Measurements from ENCODE around the gene BLZF1.
"Not testable (repeated sequence)": the region's sequence is repeated elsewhere in the genome, so short reads cannot be mapped to it uniquely, and the experiment has no call there.

The BLZF1 gene

GRCh38 chr1:169383449-169383848, 15.5 kb downstream of the BLZF1 start:
- TF ChIP-seq, protein P1, sequence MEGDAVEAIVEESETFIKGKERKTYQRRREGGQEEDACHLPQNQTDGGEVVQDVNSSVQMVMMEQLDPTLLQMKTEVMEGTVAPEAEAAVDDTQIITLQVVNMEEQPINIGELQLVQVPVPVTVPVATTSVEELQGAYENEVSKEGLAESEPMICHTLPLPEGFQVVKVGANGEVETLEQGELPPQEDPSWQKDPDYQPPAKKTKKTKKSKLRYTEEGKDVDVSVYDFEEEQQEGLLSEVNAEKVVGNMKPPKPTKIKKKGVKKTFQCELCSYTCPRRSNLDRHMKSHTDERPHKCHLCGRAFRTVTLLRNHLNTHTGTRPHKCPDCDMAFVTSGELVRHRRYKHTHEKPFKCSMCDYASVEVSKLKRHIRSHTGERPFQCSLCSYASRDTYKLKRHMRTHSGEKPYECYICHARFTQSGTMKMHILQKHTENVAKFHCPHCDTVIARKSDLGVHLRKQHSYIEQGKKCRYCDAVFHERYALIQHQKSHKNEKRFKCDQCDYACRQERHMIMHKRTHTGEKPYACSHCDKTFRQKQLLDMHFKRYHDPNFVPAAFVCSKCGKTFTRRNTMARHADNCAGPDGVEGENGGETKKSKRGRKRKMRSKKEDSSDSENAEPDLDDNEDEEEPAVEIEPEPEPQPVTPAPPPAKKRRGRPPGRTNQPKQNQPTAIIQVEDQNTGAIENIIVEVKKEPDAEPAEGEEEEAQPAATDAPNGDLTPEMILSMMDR (conservative IDR thresholded peaks at IDR 0.05; ENCODE audit: low read depth, low read length): no peak
- H3K4me3 ChIP-seq (ENCODE audit: low read length): no peak overlapping the region
- DNase-seq (ENCODE audit: low read depth): no peak

- no peak for DNase-seq (ENCODE audit: low read depth)
- H3K4me3 ChIP-seq (ENCODE audit: low read length): no peak overlapping the region
- TF ChIP-seq, protein P1 (conservative IDR thresholded peaks at IDR 0.05; ENCODE audit: low read depth, low read length): no peak
Observed at GRCh38 chr1:169387399-169387798, 19.4 kb downstream of the BLZF1 start.

GRCh38 chr1:169390303-169390702, 22.3 kb downstream of the BLZF1 start:
- no peak overlapping the region for H3K4me3 ChIP-seq (ENCODE audit: low read length)
- DNase-seq (ENCODE audit: low read depth): no peak
- TF ChIP-seq, protein P1 (conservative IDR thresholded peaks at IDR 0.05; ENCODE audit: low read depth, low read length): no peak

- TF ChIP-seq, protein P1 (conservative IDR thresholded peaks at IDR 0.05; ENCODE audit: low read depth, low read length): no peak
- H3K4me3 ChIP-seq (ENCODE audit: low read length): no peak overlapping the region
- DNase-seq (ENCODE audit: low read depth): no peak
Observed at GRCh38 chr1:169392406-169392805, 24.4 kb downstream of the BLZF1 start.

DNA sequence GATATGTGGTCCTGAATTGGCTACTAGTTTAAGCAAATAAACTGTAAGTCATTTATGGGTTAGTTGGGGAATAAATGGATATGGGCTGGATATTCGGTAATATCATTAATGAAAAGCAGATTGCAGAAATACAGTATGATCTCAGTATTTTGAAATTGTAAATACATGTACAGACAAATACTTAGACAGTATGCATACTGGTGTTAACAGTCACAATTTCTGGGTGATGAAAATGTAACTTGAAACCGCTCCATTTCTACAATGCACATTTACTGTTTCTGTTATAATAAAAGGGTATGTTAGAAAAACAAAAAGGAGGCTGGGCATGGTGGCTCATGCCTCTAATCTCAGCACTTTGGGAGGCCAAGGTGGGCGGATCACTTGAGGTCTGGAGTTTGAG, 28.0 kb downstream of the BLZF1 start:
- TF ChIP-seq, protein P1 (conservative IDR thresholded peaks at IDR 0.05; ENCODE audit: low read depth, low read length): no peak
- H3K4me3 ChIP-seq (ENCODE audit: low read length): no peak overlapping the region
- no peak for DNase-seq (ENCODE audit: low read depth)

- H3K4me3 ChIP-seq (ENCODE audit: low read length); DNase-seq (ENCODE audit: low read depth): not testable (repeated sequence)
Observed at GRCh38 chr1:169402578-169402977, 34.6 kb downstream of the BLZF1 start.

- not testable (repeated sequence) for H3K4me3 ChIP-seq (ENCODE audit: low read length); DNase-seq (ENCODE audit: low read depth)
Observed at GRCh38 chr1:169408340-169408739, 40.3 kb downstream of the BLZF1 start.

DNA sequence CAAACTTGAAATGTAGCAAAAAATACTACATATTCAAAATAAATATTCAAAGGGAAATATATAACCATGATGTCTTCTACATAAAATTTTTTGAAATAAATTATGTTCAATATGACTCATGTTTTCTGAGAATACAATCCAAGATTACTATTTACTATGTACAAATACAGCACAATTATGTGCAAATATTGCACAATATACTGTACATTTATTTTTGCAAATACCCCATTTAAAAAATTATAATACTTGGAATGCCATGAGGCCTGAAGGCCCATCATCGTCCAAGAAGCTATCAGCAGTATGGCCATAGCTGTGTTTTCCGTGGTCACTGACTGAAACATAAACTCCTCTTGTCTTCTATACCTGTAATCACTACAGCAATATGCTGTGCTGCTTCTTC, 47.0 kb downstream of the BLZF1 start:
- TF ChIP-seq, protein P1 (conservative IDR thresholded peaks at IDR 0.05; ENCODE audit: low read depth, low read length): no peak

More for the DNA sequence above, 47.0 kb downstream of the BLZF1 start:
- DNase-seq (ENCODE audit: low read depth): no peak
- no peak overlapping the region for H3K4me3 ChIP-seq (ENCODE audit: low read length)

Data from retinal pigment epithelial cell (primary cell).